ENCODE measurements around the gene GRIK3.

DNA sequence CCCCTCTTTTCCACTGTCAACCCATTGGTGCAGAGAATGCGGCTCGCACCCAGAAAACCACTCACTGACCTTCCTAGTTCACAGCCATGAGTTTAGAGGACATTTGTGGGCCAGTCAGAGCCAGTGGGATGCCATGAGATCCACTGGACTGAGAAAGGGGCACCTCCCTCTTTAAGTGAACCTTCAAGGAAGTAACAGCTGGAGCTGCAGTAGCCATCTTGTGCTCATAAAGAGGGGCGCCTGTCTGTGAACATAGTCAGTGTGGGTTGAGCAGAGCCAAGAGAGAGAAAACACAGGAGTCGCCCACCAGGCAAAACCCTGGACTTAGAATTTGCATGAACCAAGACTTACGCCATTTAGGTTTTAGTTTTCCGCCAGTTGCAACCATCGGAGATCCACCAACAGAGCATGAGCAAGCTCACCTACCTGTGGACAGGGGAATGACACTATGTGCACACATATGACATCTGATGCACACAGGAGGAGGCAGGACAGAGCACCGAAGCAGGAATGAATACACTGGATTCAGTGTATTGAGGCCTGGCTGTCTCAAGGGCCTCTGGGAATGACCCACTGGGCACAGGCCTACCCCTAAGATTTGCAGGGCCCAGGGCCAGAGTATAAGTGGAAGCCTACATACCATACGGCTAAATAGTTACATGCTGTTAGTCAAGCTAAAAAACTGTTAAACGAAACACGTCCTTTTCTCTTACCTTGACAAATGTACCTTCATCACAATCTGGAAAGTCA, 151.6 kb downstream of the GRIK3 start:
- TF ChIP-seq EZH2phosphoT487 (IDR thresholded peaks at IDR 0.05; ENCODE audit: borderline replicate concordance, low read length) (no peak), CTCF (IDR thresholded peaks at IDR 0.05; ENCODE audit: low read depth, low read length, poor library complexity, severe bottlenecking) (no peak)

Data from DOHH2 (cell line).